ENCODE results near the gene RIPK3.
A peak's percentile ranks its signal among the peaks of the same experiment; 100 is the strongest.

The RIPK3 gene

DNA sequence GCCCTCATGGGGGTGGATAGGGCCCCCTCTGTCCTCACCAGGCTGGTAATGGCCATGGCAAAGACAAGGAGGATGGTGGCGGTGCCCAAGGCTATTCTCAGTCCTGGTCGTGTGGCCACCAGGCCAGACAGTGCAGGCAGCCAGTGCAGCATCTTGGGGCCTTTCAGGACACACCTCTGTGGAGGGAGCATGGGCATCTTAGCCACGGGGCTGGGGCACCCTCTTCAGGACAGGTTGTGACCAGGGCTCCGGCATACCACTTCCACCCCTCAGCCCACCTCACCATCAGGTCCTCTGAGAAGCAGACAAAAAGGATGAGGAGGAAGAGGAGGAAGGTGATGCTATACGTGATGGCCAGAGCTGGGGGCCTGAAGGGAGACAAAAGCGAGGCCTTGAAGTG is 15.8 kb downstream of the RIPK3 start:
- DNase-seq (ENCODE audit: low read depth in 2 of 2, low spot score in 1 of 2): no peak

DNA sequence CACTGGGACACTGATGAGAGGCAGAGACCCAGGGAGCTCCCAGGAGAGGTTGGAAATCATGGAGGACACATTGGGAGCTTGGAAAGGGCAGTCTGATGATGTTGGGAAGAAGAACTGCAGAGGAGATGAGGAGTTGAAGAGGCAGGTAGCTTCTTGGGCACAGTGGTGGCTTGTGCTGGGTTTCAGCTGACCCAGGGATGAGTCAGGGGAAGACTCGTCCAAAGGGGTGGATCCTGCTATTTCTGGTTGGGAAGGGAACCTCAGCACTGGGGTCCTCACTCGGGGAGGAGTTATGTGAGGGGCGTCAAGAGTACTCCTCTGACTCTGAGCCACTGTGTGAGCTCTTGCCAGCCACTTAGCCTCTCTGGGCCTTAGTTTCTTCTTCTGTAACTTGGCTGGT is 16.4 kb downstream of the RIPK3 start:
- DNase-seq (ENCODE audit: low read depth in 2 of 2, low spot score in 1 of 2): no peak

DNA sequence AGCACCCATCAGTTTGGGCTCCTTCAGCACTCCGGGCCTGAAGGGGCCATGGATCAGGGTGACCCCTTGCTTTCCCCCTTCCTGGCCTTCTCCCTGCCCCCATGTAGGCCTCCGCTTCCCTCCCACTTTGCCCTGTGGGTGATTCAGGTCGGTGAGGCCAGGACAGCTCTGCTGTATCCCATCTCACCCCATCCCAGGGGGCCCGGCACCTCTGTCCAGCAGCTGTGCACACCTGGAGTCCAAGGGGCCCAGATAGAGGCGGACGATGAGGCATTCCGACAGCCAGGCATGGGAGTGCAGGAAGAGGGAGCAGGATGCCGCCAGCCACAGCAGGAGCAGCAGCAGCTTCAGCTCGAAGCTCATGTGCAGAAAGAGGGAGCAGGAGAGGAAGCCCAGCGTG is 17.1 kb downstream of the RIPK3 start:
- no peak for DNase-seq (ENCODE audit: low read depth in 2 of 2, low spot score in 1 of 2)

DNA sequence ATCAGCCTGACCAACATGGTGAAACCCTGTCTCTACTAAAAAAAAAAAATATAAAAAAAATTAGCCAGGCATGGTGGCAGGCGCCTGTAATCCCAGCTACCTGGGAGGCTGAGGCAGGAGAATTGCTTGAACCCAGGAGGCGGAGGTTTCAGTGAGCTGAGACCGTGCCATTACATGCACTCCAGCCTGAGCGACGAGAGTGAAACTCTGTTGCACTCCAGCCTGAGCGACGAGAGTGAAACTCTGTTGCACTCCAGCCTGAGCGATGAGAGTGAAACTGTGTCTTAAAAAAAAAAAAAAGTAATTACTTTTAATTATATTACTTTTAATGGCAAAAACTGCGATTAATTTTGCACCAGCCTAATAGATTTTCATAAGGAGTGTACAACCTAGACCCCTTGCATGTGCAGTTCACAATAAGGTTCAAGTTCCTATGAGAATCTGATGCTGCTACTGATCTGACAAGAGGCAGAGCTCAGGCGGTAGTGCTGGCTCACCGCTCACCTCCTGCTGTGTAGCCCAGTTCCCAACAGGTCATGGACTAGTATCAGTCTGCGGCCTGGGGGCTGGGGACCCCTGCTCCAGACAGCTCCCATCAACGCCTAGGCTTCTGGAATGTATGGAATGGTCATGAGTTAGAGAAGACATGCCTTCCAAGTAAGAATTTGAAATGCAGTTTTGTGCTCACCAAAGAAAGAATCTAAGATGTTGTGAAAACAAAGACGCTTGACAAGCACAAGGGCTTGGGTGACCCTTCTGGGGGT is 18.4 kb downstream of the RIPK3 start:
- DNase-seq (ENCODE audit: low read depth in 2 of 2, low spot score in 1 of 2): no peak

DNA sequence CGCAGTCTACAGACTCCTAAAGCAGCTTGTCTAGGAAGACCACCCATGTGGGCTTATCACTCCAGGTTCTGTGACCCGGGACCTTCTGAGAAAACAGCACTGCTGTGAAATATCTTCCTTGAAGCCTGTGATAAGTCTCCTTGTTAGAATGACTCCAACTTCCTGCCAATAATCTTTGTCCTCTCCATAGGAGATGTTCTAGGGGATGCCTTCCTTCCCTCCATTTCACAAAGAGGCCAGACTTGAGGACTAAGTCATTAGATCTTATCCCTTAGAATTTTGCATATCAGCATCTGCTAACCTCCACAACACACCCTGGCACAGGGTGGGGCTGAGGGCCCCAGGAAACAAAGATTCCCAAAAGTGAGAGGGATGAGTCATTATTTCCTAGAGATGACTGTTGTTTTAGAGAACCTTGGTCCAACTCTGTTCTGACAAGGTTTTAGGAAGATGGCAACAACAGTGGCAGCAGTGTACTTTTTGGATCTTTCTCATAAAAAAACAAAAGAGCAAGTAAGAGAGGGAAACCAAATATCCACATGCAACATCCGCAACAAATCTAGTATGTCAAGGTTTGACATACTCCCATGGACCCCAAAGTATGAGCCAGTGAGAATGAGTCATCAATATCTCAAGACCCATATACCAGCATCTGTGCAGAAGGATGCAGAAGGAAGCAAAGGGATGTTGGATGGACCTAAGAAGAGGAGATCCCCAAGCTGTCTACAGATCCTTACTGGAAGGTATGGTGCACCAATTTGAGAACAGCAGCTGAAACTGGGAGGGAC is 22.5 kb downstream of the RIPK3 start:
- no peak for DNase-seq (ENCODE audit: low read depth in 2 of 2, low spot score in 1 of 2)

DNA sequence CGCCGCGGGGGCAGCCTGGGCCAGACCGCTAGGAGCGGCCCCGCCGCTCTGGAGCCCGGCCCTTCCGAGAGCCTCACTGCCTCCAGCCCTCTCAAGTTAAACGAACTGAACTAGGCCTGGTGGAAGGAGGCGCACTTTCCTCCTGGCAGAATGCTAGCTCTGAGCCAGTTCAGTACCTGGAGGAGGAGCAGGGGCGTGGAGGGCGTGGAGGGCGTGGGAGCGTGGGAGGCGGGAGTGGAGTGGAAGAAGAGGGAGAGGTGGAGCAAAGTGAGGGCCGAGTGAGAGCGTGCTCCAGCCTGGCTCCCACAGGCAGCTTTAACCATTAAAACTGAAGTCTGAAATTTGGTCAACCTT is 23.2 kb downstream of the RIPK3 start:
- DNase-seq (ENCODE audit: low read depth in 2 of 2, low spot score in 1 of 2): no peak

DNA sequence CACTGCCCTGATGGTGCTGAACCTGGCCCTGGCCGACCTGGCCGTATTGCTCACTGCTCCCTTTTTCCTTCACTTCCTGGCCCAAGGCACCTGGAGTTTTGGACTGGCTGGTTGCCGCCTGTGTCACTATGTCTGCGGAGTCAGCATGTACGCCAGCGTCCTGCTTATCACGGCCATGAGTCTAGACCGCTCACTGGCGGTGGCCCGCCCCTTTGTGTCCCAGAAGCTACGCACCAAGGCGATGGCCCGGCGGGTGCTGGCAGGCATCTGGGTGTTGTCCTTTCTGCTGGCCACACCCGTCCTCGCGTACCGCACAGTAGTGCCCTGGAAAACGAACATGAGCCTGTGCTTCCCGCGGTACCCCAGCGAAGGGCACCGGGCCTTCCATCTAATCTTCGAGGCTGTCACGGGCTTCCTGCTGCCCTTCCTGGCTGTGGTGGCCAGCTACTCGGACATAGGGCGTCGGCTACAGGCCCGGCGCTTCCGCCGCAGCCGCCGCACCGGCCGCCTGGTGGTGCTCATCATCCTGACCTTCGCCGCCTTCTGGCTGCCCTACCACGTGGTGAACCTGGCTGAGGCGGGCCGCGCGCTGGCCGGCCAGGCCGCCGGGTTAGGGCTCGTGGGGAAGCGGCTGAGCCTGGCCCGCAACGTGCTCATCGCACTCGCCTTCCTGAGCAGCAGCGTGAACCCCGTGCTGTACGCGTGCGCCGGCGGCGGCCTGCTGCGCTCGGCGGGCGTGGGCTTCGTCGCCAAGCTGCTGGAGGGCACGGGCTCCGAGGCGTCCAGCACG is 23.8 kb downstream of the RIPK3 start:
- no peak for DNase-seq (ENCODE audit: low read depth in 2 of 2, low spot score in 1 of 2)

DNA sequence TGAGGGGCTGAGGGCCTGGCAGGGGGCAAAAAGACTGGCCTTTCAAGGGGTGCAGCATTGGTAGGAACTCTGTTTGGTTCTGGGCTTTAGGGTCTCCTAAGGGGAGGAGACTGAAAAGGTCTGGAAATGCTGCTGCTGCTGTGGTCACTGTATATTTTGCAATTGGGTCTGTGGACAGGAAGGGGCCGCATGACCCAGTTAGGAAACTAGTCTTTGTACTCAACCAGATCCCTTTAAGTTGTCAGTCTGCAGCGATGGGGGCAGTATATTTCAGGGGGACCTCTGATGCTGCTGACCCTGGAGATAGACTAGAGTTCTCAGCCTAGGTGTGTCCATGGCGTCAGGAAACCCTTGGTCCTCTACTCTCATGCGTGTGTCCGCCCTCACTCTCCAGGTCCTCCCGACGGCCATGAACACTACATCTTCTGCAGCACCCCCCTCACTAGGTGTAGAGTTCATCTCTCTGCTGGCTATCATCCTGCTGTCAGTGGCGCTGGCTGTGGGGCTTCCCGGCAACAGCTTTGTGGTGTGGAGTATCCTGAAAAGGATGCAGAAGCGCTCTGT is 24.5 kb downstream of the RIPK3 start:
- no peak for DNase-seq (ENCODE audit: low read depth in 2 of 2, low spot score in 1 of 2)

DNA sequence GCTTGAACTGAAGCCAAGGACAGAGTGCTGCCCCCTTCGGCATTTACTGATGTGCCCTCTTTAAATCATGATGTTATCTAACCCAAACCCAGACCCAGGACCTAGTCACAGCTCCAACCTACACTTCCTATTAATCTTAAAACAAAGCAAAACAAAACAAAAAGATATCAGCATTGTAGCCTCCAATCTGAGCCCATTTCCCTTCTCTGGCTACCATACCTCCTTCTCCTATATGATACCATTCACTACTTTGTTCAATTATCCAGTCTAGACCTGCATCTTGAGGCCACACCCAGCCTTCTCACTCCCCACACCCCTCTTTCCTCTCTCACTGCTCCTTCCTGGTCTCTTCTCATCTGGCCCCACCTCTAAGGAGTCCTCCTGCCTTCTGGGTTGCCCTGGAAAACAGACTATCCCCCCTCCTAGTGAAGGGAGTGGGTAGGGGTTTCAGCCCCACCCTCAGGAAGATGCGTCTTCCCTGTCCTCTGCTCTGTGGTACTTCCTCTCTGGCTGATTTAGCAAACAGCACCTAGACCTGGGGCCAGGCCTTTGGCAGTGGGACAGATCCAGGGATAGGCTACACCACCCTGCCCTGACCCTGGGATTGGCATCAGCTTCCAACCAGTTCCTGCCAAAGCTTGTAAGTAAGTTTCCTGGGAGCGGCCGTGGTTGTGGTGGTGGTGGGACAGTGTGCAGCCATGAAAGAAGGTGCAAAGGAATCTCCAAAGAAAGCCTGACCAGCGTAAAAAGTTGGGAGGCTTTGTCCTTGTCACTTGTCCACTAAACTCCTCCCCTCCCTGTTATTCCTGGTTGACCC is 25.2 kb downstream of the RIPK3 start:
- DNase-seq (ENCODE audit: low read depth in 2 of 2, low spot score in 1 of 2): no peak

DNA sequence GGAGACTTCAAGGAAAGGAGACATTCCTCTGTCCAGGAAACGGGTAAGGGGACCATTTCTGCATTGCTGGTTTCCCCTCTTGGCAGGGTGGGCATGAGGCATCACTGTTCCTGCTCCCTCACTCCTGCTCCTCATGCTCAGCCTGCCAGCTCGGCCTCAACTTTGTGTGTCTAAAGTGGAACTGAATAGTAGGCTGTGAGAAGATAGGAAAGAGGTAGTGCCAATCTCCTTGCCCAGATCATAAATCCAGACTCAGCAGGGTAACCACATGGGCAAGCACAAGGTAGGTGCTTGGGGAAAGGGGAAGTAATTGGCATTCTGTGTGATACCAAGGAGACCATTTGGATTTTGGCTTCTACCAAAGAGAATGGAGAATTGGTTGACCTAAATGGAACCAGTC is 25.9 kb downstream of the RIPK3 start:
- no peak for DNase-seq (ENCODE audit: low read depth in 2 of 2, low spot score in 1 of 2)

DNA sequence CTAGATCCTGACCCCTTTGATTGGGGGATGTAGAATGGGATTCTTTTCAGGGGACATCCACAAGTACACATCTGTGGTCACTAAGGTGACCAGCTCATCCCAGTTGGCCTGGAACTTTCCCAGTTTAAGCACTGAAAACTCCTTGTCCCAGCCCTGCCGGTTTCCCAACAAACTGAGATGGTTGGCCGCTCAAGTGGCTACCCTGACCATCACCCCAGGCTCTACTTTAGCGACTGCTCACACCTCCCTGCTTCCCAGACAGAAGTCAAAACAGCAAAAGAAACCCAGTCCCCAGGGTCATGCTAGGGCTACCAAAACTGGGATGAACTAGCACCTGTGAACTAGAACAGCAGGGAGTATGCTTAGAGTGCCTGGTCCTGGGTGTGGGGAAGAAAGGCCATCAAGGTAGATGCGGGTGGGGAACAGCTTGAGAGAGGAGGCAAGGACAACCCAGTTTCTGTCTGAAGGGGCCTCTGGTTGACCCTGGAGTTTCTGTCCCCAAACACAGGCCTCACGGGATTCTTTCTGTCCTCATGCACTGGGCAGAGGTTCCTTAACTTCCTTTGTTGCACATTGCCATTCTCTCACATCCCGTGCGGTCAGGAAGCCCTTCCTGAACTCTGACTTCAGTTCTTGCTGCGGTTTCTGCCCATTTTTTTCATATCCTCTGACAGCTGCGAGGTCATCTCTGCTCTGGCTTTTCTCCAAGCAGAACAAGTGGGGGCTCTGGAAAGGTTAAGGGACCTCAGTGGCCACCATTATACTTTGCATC is 26.9 kb downstream of the RIPK3 start:
- DNase-seq (ENCODE audit: low read depth in 2 of 2, low spot score in 1 of 2): no peak

DNA sequence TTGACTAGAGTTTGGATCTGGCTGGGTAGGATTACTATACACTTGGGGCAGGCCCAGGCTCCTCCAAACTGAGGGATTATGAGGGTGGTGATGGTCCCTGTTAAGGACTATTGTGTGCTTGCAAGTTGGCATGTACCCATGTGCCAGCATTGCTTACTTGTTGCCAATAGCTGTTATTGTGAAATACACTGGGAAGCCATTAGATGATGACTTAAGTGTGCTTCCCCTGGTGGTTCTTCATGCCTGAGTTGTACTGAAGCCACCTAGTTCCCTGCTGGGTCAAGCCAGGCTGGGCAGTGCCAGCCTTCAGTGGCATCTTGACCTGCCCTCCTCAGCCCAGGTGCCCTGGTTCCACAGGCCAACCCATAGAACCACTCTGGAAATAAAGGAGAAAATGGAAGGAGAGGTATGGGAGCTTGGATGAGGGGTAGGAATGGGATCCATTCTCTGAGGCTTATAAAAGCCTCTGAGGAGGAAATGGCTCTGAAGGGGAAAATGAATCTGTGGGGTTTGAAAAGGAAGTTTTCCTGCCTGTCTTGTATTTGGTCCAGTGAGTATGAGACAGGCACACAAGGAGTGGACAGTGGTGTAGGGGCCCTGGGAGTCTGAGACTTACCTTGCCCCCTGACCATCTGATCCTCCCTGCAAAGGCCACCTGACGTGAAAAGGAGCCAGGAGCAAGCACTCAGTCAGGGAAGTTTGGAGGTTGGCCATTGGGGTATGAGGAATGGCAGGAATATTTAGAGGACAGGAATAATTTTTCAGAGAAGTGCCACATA is 27.8 kb downstream of the RIPK3 start:
- no peak for DNase-seq (ENCODE audit: low read depth in 2 of 2, low spot score in 1 of 2)

DNA sequence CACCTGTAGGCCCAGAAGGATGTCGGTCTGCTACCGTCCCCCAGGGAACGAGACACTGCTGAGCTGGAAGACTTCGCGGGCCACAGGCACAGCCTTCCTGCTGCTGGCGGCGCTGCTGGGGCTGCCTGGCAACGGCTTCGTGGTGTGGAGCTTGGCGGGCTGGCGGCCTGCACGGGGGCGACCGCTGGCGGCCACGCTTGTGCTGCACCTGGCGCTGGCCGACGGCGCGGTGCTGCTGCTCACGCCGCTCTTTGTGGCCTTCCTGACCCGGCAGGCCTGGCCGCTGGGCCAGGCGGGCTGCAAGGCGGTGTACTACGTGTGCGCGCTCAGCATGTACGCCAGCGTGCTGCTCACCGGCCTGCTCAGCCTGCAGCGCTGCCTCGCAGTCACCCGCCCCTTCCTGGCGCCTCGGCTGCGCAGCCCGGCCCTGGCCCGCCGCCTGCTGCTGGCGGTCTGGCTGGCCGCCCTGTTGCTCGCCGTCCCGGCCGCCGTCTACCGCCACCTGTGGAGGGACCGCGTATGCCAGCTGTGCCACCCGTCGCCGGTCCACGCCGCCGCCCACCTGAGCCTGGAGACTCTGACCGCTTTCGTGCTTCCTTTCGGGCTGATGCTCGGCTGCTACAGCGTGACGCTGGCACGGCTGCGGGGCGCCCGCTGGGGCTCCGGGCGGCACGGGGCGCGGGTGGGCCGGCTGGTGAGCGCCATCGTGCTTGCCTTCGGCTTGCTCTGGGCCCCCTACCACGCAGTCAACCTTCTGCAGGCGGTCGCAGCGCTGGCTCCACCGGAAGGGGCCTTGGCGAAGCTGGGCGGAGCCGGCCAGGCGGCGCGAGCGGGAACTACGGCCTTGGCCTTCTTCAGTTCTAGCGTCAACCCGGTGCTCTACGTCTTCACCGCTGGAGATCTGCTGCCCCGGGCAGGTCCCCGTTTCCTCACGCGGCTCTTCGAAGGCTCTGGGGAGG is 28.9 kb downstream of the RIPK3 start, which contains the start of gene LTB4R:
Gene LTB4R, plus strand, starts transcription at position 857 of the 959 bp plus-strand sequence. CDS start 4,150 bp downstream, outside the sequence.
- DNase-seq (ENCODE audit: low read depth in 2 of 2, low spot score in 1 of 2): peak; percentile 32 to 34

DNA sequence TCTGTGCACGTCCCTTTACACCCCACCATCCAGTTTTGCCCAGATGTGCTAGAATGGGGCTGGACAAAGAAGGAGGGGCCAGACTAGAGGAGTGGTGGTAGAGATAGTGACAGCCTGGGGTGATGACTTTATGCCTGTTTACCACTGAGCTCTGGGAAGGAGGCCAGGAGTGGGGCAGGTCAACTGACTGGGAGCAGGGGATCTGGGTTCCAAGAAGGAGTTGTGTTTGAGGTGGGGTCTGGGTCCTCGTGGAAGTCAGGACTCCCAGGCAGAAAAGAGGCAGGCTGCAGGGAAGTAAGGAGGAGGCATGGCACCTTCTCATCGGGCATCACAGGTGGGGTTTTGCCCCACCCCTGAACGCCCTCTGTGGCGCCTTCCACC is 29.5 kb downstream of the RIPK3 start:
- DNase-seq (ENCODE audit: low read depth in 2 of 2, low spot score in 1 of 2): no peak

DNA sequence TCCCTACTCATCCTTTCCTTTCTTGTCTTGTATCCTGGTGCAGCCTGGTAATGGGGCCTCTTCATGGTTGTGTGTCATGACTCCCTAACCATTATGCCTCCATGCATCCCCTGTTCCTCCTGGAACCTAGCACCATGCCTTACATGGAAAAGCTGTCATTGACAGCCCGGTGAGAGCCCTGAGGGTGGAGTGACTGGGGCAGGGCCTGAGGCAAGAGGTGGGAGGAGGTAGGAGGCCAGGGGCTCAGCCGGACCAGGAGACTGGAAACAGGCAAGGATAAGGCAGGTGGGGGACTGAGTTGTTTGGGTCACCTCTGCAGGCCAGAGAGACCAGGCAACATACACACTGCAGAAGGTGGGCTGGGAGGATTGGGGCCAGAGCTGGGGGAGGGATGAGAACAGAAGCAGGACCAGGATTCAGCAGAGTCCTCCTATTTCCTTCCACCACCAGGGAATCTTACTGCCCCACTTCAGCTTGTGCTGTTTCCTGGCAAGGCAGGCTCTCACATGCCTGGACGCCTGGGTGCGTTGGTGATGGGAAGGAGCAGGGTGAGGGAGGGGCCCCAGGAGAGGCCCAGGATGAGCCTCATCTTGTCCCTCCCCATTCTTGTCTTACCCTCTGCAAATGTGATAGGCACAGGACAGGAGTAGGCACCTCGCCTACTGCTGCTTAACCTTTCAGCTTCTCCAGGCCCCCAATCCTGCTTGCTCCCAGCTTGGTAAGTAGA is 30.1 kb downstream of the RIPK3 start, which contains the start of gene LTB4R2:
Gene LTB4R2, plus strand, starts transcription at position 603 of the 727 bp plus-strand sequence. CDS start 525 bp downstream, outside the sequence.
- DNase-seq (ENCODE audit: low read depth in 2 of 2, low spot score in 1 of 2): no peak

DNA sequence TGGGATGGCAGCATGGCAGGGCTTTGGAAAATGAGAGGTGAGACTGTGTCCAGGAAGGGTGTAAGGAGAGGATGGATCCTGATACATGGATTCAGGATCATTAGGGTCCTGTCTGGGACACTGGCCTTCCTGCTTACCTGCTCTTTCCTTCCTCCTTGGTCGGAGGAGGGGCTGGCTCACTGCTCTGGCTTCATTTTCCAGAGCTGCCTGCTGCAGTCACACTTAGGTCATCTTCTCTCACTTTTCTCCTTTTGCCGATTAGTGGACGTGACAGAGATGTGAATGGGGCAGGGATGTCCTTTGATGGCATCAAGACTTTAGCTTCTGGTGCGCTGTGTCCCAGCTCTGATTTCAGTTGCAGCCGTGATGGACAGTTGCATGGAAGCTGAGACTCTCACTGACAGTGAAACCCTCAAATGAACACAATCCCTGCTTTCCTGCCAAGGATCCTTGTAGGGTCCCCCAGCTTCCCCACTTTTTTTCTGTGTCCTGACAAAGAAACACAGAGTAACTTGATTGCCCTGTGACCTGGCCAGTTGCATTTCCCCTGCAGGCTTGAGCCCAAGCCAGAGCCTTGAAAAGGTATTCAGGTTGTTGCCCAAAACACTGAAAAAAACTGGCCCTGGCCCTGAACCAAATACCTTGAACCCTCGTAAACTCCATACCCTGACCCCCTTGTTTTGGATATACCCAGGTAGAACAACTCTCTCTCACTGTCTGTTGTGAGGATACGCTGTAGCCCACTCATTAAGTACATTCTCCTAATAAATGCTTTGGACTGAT is 31.3 kb downstream of the RIPK3 start:
- DNase-seq (ENCODE audit: low read depth in 2 of 2, low spot score in 1 of 2): no peak
